ENCODE measurements around the gene XYLT2. TPM values are rescaled to one million over a fixed set of nuclear protein-coding genes. Genes with fewer than 3 reads are reported as not detected.

Gene XYLT2
- total and polyA plus RNA-seq, 2 experiments from 2014 or later: 18.3 to 26.8 TPM

GRCh38 chr17:50365165-50365564 lies 19.2 kb downstream of the XYLT2 start:
- no peaks in the 10 kb centered on the region for H3K36me3 ChIP-seq (replicated peaks; ENCODE audit: insufficient read depth, low read depth)
- peaks cover 7% of the 10 kb centered on the region for H3K4me1 ChIP-seq (ENCODE audit: insufficient read depth)
- H3K4me3 ChIP-seq: no peak overlapping the region
- H3K27ac ChIP-seq: no peak overlapping the region
- H3K9me2 ChIP-seq (replicated peaks; ENCODE audit: insufficient read depth): no peaks in the 10 kb centered on the region
- H3K4me2 ChIP-seq: no peak overlapping the region
- no peaks in the 10 kb centered on the region for H3K9me3 ChIP-seq (ENCODE audit: low read depth)
- no peak for TF ChIP-seq EZH2phosphoT487 (IDR thresholded peaks at IDR 0.05; ENCODE audit: low read depth, severe bottlenecking, unreplicated experiment)
- TF ChIP-seq EZH2 (IDR thresholded peaks at IDR 0.05; ENCODE audit: borderline replicate concordance): no peak
- no peak for TF ChIP-seq CTCF (IDR thresholded peaks at IDR 0.05; ENCODE audit: poor library complexity)
- no peak overlapping the region for H2AFZ ChIP-seq
- peaks cover 6% of the 10 kb centered on the region for H3K79me2 ChIP-seq
- no peaks in the 10 kb centered on the region for H3K27me3 ChIP-seq
- no peak for DNase-seq (ENCODE audit: low spot score)
- H4K20me1 ChIP-seq (ENCODE audit: insufficient read depth, poor library complexity, severe bottlenecking): no peaks in the 10 kb centered on the region
- 63% methylated on average over 2 of the region's 2 CpGs for WGBS (ENCODE audit: low lambda C conversion rate, missing lambda C conversion rate)

- DNase-seq (ENCODE audit: low spot score): no peak
- H2AFZ ChIP-seq: no peak overlapping the region
- H3K27me3 ChIP-seq: no peaks in the 10 kb centered on the region
- peaks cover 13% of the 10 kb centered on the region for H3K79me2 ChIP-seq
- no peaks in the 10 kb centered on the region for H3K9me3 ChIP-seq (ENCODE audit: low read depth)
- peaks cover 7% of the 10 kb centered on the region for H3K4me1 ChIP-seq (ENCODE audit: insufficient read depth)
- no peak overlapping the region for H3K4me3 ChIP-seq
- no peaks in the 10 kb centered on the region for H4K20me1 ChIP-seq (ENCODE audit: insufficient read depth, poor library complexity, severe bottlenecking)
- no peak overlapping the region for H3K27ac ChIP-seq
- no peak overlapping the region for H3K4me2 ChIP-seq
- 96% methylated on average over 14 of the region's 14 CpGs for WGBS (ENCODE audit: low lambda C conversion rate, missing lambda C conversion rate)
- H3K36me3 ChIP-seq (replicated peaks; ENCODE audit: insufficient read depth, low read depth): no peaks in the 10 kb centered on the region
- no peak for TF ChIP-seq EZH2phosphoT487 (IDR thresholded peaks at IDR 0.05; ENCODE audit: low read depth, severe bottlenecking, unreplicated experiment)
- TF ChIP-seq CTCF (IDR thresholded peaks at IDR 0.05; ENCODE audit: poor library complexity): no peak
- no peak for TF ChIP-seq EZH2 (IDR thresholded peaks at IDR 0.05; ENCODE audit: borderline replicate concordance)
- no peaks in the 10 kb centered on the region for H3K9me2 ChIP-seq (replicated peaks; ENCODE audit: insufficient read depth)
Observed at GRCh38 chr17:50365649-50366393, 19.9 kb downstream of the XYLT2 start.

DNA sequence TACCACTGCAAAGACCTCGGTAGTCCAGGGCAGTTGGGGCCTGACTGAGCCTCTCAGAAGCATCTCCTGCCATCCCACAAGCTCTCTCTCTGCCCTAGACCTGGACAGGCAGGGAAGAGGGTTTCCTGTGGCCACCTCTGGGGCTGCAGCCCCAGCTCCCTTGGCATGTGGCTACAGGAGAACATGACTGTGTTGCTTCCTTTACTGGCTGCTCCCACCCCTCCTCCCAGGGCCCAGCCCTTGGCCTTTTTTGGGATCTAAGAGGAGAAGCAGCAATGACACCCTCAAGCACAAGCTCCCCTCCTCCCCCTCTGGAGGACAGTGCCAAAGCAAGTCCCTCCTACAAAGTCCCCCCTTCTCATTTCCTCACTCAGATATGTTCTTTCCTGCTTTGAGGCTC lies 21.5 kb downstream of the XYLT2 start:
- Histone ChIP-seq H3K36me3 (replicated peaks; ENCODE audit: insufficient read depth, low read depth) (no peaks in the 10 kb centered on the region), H3K27me3 (no peaks in the 10 kb centered on the region), H3K9me3 (ENCODE audit: low read depth) (no peaks in the 10 kb centered on the region), H3K79me2 (peaks cover 28% of the 10 kb centered on the region), H4K20me1 (ENCODE audit: insufficient read depth, poor library complexity, severe bottlenecking) (no peaks in the 10 kb centered on the region), H3K4me3 (no peak overlapping the region), H3K9me2 (replicated peaks; ENCODE audit: insufficient read depth) (no peaks in the 10 kb centered on the region), H3K4me2 (no peak overlapping the region), H3K4me1 (ENCODE audit: insufficient read depth) (peaks cover 11% of the 10 kb centered on the region), H3K27ac (no peak overlapping the region), H2AFZ (no peak overlapping the region)
- TF ChIP-seq EZH2phosphoT487 (IDR thresholded peaks at IDR 0.05; ENCODE audit: low read depth, severe bottlenecking, unreplicated experiment) (no peak), CTCF (IDR thresholded peaks at IDR 0.05; ENCODE audit: poor library complexity) (no peak), EZH2 (IDR thresholded peaks at IDR 0.05; ENCODE audit: borderline replicate concordance) (no peak)
- DNase-seq (ENCODE audit: low spot score): no peak
- WGBS (ENCODE audit: low lambda C conversion rate, missing lambda C conversion rate): 100% methylated on average over 1 of the region's 1 CpG
